Erythroblast (primary cell): ENCODE data around the gene TYW1B.
"Not testable (repeated sequence)": the region's sequence is repeated elsewhere in the genome, so short reads cannot be mapped to it uniquely, and the experiment has no call there.

Experiments
- GATA1 ChIP-seq: IDR thresholded peaks from 2 replicates; pipeline ENCODE4 v1.6.1; 2011; ENCODE audit warnings: low read depth, mild to moderate bottlenecking, control low read depth, low read length, moderate library complexity
- POLR2A ChIP-seq: IDR thresholded peaks from 2 replicates; pipeline ENCODE4 v1.6.1; 2011; ENCODE audit warnings: mild to moderate bottlenecking, low read length

- not testable (repeated sequence) for TF ChIP-seq POLR2A, GATA1
These were observed 119.5 kb downstream of the TYW1B start for GRCh38 chr7:72708371-72709050.
